Breast epithelium (tissue), 3 donors: Measurements from ENCODE around the gene GSG1.
"Not testable (repeated sequence)": the region's sequence is repeated elsewhere in the genome, so short reads cannot be mapped to it uniquely, and the experiment has no call there.

Experiments used
- CTCF ChIP-seq, 3 donors: fragments of 450-650 bp; IDR thresholded peaks; one replicate each; pipeline ENCODE4 v1.5.1; 2016 to 2017; ENCODE audit warnings: antibody characterized with exemption in 3 of 3, mild to moderate bottlenecking in 3 of 3, moderate library complexity in 3 of 3
- POLR2A ChIP-seq: fragments of 450-650 bp; IDR thresholded peaks from one replicate; pipeline ENCODE4 v1.6.1; 2016; ENCODE audit warnings: antibody characterized with exemption, mild to moderate bottlenecking, moderate library complexity
- POLR2AphosphoS5 ChIP-seq, 3 donors: sonication (generic); formaldehyde crosslinking; IDR thresholded peaks; one replicate each; pipeline ENCODE4 v1.6.1; 2017; ENCODE audit warnings: antibody characterized with exemption in 3 of 3

GRCh38 chr12:13053617-13054016, 49.9 kb downstream of the GSG1 start:
- TF ChIP-seq POLR2A; POLR2AphosphoS5 (IDR thresholded peaks at IDR 0.05); CTCF (IDR thresholded peaks at IDR 0.05): not testable (repeated sequence)
